HCT116 (cell line): ENCODE measurements around the gene ARL6IP6.

ENCODE experiments used
- CBX3 ChIP-seq: IDR thresholded peaks from 2 replicates; pipeline ENCODE4 v1.6.1; 2012; ENCODE audit warnings: low read depth
- CEBPB ChIP-seq: IDR thresholded peaks from 2 replicates; pipeline ENCODE4 v1.6.1; 2012; ENCODE audit warnings: low read depth
- CTCF ChIP-seq, 3 experiments: fragments of 200-600 bp in 1 of 3; sonication (generic) in 1 of 3; IDR thresholded peaks in 2 of 3; conservative IDR thresholded peaks in 1 of 3; 2 replicates each; pipeline ENCODE4 v1.5.1; 2012 to 2017; ENCODE audit warnings: low read depth in 2 of 3, low read length in 2 of 3, antibody characterized with exemption in 1 of 3, borderline replicate concordance in 1 of 3, control low read depth in 1 of 3, mild to moderate bottlenecking in 1 of 3, mixed read lengths in 1 of 3, mixed run types in 1 of 3, moderate library complexity in 1 of 3; ENCODE audit not compliant: insufficient read depth in 1 of 3
- EZH2 ChIP-seq: fragments of 200-600 bp; sonication (generic); IDR thresholded peaks from 2 replicates; pipeline ENCODE4 v1.6.1; 2017; ENCODE audit warnings: antibody characterized with exemption, mixed run types
- FOSL1 ChIP-seq: IDR thresholded peaks from 2 replicates; pipeline ENCODE4 v1.6.1; 2012; ENCODE audit warnings: low read depth
- POLR2AphosphoS5 ChIP-seq: IDR thresholded peaks from 2 replicates; pipeline ENCODE4 v1.6.1; 2011; ENCODE audit warnings: mild to moderate bottlenecking, low read depth, low read length, moderate library complexity
- RAD21 ChIP-seq: IDR thresholded peaks from 2 replicates; pipeline ENCODE4 v1.6.1; 2012; ENCODE audit warnings: low read depth, mild to moderate bottlenecking
- SP1 ChIP-seq: IDR thresholded peaks from 2 replicates; pipeline ENCODE4 v1.6.1; 2012; ENCODE audit warnings: low read depth
- YY1 ChIP-seq: IDR thresholded peaks from 2 replicates; pipeline ENCODE4 v1.6.1; 2011; ENCODE audit warnings: low read length, low read depth, moderate library complexity, mild to moderate bottlenecking; ENCODE audit not compliant: insufficient replicate concordance; ENCODE audit errors: extremely low read depth
- ZBTB33 ChIP-seq: IDR thresholded peaks from 2 replicates; pipeline ENCODE4 v1.6.1; 2011; ENCODE audit warnings: mild to moderate bottlenecking, low read length, moderate library complexity; ENCODE audit not compliant: insufficient replicate concordance; ENCODE audit errors: extremely low read depth
- ZNF274 ChIP-seq: fragments of 200-500 bp; sonication (Bioruptor generic); IDR thresholded peaks from 2 replicates; pipeline ENCODE4 v1.6.1; 2014; ENCODE audit warnings: mild to moderate bottlenecking, low read depth, low read length, inconsistent platforms
- TF ChIP-seq, protein P1 (sequence below): IDR thresholded peaks from 2 replicates; pipeline ENCODE4 v1.6.1; 2012

- TF ChIP-seq YY1 (no peak), ZNF274 (no peak), ZBTB33 (no peak), CTCF (IDR thresholded peaks at IDR 0.05 in 2 of 3, conservative IDR thresholded peaks at IDR 0.05 in 1 of 3; ENCODE audit: borderline replicate concordance in 1 of 3, insufficient read depth in 1 of 3, low read depth in 2 of 3, low read length in 2 of 3) (peak; percentile 30 to 64 (median 48); a peak in 5 of 6 replicates), EZH2 (no peak), POLR2AphosphoS5 (no peak), FOSL1 (no peak), CEBPB (no peak), RAD21 (peak; percentile 53), SP1 (no peak), CBX3 (no peak)
- TF ChIP-seq, protein P1, sequence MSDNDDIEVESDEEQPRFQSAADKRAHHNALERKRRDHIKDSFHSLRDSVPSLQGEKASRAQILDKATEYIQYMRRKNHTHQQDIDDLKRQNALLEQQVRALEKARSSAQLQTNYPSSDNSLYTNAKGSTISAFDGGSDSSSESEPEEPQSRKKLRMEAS, result no peak
These were observed 24.6 kb downstream of the ARL6IP6 start for GRCh38 chr2:152743002-152743401.
